ENCODE data around the gene GTF3C6.
A peak's percentile ranks its signal among the peaks of the same experiment; 100 is the strongest.
"Not testable (repeated sequence)": the region's sequence is repeated elsewhere in the genome, so short reads cannot be mapped to it uniquely, and the experiment has no call there.

GTF3C6 gene

GRCh38 chr6:110980227-110980626, 21.7 kb downstream of the GTF3C6 start:
- no peak for DNase-seq

- DNase-seq, result no peak
Observed at GRCh38 chr6:110980648-110981047, 22.1 kb downstream of the GTF3C6 start.

DNA sequence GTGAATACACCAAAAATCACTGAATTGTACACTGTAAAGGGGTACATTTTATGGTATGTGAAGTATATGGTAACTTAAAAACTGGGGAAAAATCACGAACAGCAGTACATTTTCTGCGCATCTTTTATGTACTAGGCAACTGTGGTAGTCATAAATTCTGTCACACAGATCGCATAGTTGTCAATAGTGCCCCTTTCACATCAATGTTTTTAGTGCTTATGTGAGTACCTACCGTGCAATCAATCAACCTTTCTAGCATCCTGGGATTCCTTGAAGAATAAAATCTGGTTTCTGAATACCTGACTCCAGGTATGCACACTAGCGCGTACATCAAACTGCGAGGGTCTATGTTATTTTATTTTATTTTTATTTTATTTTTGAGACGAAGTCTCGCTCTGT, 22.7 kb downstream of the GTF3C6 start:
- no peak for DNase-seq

DNA sequence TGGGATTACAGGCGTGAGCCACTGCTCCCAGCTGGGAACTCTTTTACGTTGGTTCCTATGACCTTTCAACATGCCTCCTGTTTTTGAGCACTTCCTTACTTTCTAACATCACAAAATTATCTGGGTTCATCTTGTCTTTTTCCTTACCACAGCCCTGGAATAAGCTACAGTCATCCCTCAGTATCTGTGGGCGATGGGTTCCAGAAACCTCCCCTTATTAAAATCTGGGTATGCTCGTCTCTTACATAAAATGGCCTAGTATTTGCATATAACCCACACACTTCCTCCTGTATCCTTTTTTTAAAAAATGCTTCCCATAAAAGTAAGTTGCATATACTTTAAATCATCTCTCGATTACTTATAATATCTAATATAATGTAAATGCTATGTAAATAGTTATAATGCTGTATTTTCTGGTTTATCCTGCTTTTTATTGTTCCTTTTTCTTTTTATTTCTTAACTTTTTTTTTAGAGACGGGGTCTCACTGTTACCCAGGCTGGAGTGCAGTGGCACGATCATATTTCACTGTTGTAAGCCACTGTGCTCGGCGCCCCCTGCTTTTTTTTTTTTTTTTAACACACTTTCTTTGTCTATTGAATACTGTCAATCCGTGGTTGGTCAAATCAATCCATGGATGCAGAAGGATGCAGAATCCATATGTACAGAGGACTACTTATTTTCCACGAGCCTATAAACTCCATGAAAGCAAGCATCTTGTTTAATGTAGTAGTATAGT, 32.5 kb downstream of the GTF3C6 start:
- no peak for DNase-seq

DNA sequence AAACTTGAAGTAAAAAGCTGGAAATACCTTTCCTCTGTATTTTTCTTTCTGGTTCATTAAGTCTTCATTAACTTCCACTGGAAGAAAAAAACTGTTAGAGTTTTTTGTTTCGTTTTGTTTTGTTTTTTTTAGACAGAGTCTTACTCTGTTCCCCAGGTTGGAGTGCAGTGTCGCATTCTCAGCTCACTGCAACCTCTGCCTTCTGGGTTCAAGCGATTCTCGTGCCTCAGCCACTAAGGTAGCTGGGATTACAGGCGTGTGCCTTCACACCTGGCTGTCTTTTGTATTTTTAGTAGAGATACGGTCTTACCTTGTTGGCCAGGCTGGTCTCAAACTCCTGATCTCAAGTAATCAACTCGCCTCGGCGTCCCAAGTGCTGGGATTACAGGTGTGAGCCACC, 38.2 kb downstream of the GTF3C6 start:
- DNase-seq, result no peak

DNA sequence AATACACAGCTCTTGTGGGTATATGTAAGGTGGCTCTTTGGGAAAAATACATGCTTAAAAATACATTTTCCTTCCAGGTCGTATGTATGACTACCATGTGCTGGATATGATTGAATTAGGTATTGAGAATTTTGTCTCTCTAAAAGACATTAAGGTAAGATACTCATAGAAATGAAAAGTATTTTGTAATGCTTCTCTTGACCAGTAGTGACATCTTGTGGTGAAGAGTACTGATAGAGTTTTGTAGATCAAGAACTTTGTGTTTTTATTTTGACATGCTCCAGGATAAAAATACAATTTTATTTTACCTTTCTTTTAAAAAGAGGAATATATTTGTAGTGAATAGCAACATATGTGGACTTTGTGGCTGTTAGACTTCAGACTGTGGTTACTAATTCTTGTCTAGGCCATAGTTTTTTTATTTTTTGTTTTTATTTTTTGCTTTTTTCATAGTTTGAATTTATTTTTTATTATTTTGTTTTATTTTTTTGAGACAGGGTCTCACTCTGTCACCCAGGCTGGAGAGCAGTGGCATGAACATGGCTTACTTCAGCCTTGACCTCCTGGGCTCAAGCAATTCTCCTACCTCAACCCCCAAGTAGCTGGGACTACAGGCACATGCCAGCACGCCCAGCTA, 41.2 kb downstream of the GTF3C6 start:
- peak; percentile 25 for DNase-seq

DNA sequence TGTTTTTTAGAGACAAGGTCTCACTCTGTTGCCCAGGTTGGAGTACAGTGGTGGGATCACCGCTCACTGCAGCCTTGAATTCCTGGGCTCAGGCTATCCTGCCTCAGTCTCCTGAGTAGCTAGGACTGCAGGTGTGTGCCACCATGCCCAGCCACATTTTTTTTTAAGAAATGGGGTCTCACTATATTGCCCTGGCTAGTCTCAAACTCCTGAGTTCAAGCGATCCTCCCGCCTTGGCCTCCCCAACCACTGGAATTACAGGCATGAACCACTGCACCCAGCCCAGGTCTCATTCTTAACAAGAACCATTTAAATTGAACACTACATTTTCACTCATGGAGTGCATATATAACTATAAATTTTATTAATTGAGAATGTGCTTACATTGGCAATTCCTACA, 43.8 kb downstream of the GTF3C6 start:
- DNase-seq, result no peak

DNA sequence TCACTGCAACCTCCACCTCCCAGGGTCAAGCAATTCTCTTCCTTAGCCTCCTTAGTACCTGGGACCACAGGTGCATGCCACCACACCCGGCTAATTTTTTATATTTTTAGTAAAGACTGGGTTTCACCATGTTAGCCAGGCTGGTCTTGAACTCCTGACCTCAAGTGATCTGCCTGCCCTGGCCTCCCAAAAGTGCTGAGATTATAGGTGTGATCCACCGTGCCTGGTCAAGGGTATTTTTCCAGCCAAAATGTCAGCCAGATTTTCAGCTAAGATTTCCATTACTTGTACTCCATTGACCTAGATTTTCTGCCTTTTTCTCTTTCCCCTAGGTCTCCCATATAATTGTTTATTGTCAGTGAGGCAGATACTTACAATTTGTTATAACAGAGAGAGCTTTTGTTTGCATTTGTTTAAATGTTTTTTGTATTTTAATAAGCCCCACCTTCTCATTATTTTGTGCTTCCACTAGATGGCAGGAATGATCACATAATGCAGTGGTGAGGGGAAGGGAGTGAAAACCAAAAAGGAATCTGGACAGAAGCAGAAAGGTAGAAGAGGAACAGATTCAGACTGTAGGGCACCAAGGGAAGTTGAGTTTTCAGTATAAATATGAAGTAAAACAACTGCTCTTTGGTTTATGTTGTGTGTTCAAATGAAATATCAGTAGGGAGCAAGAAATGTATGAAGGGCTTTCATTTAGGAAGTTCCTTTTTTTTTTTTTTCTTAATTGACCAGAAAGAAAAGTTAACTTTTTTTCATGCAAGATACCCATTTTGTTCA, 53.0 kb downstream of the GTF3C6 start:
- peak; percentile 45 for DNase-seq

DNA sequence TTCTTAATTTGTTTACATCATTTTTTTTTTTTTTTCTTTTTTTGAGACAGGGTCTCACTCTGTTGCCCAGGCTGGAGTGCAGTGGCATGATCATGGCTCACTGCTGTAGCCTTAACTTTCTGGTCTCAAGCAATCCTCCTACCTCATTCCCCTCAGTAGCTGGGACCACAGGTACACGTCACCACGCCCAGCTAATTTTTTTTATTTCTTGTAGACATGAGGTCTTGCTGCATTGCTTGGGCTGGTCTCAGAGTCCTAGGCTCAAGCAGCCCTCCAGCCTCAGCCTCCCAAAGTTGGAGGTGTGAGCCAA, 53.6 kb downstream of the GTF3C6 start:
- no peak for DNase-seq

DNA sequence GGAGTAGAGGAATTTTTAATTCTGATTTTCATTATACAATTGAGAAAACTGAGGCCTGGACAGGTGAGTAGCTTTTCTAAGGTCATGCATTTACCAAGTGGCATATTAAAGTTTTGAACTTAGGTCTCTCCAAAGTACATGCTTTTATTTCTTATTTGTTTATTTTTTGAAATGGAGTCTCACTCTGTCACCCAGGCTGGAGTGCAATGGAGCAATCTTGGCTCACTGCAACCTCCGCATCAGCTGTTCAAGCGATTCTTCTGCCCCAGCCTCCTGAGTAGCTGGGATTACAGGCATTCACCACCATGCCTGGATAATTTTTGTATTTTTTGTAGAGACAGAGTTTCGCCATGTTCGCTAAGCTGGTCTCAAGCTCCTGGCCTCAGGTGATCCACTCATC, 54.0 kb downstream of the GTF3C6 start:
- not testable (repeated sequence) for DNase-seq

GRCh38 chr6:111013144-111013915, 54.8 kb downstream of the GTF3C6 start:
- DNase-seq, result no peak

GRCh38 chr6:111015389-111016124, 57.1 kb downstream of the GTF3C6 start:
- DNase-seq, result no peak

DNA sequence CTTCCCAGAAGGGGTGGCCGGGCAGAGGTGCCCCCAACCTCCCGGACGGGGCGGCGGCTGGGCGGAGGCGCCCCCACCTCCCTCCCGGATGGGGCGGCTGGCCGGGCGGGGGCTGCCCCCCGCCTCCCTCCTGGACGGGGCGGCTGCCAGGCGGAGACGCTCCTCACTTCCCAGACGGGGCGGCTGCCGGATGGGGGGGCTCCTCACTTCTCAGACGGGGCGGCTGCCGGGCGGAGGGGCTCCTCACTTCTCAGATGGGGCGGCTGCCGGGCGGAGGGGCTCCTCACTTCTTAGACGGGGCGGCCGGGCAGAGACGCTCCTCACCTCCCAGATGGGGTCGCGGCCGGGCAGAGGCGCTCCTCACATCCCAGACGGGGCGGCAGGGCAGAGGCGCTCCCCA, 58.7 kb downstream of the GTF3C6 start:
- not testable (repeated sequence) for DNase-seq
